Heart left ventricle (tissue), 16 donors: Measurements from ENCODE around the gene PDCD7. TPM values are rescaled to one million over a fixed set of nuclear protein-coding genes. Genes with fewer than 3 reads are reported as not detected.
A peak's percentile ranks its signal among the peaks of the same experiment; 100 is the strongest.

ENCODE experiments used
- ATAC-seq, 4 donors: fragments of 200-7000 bp; cut with Tn5 transposase; one replicate each; pipeline ENCODE4 v1.9.1; 2020 to 2022; ENCODE audit warnings: moderate library complexity in 4 of 4, mild to moderate bottlenecking in 3 of 4, moderate number of reproducible peaks in 1 of 4
- DNase-seq, 5 donors: peaks; one replicate each; pipeline ENCODE4 v3.0.0-alpha.2; 2020
- H3K27ac ChIP-seq, 12 donors: fragments of 200-600 bp; sonication (generic) in 4 of 12; one replicate each; pipeline versions ENCODE4 v1.5.0 to v1.8.0; 2016 to 2022; ENCODE audit warnings: mild to moderate bottlenecking in 2 of 12
- H3K27me3 ChIP-seq, 9 donors: fragments of 200-600 bp; sonication (generic) in 2 of 9; one replicate each; pipeline versions ENCODE4 v1.5.1 to v1.8.0; 2016 to 2022; ENCODE audit warnings: mild to moderate bottlenecking in 3 of 9
- H3K36me3 ChIP-seq, 9 donors: fragments of 200-600 bp; sonication (generic) in 2 of 9; one replicate each; pipeline versions ENCODE4 v1.5.0 to v1.8.0; 2018 to 2022; ENCODE audit warnings: mild to moderate bottlenecking in 2 of 9
- H3K4me1 ChIP-seq, 12 donors: fragments of 200-600 bp; sonication (generic) in 4 of 12; one replicate each; pipeline versions ENCODE4 v1.5.0 to v1.8.0; 2016 to 2022; ENCODE audit warnings: mild to moderate bottlenecking in 3 of 12
- H3K4me3 ChIP-seq, 12 donors: fragments of 200-600 bp; sonication (generic) in 4 of 12; one replicate each; pipeline versions ENCODE4 v1.5.0 to v1.8.0; 2017 to 2022; ENCODE audit warnings: mild to moderate bottlenecking in 9 of 12, moderate library complexity in 4 of 12
- H3K9me3 ChIP-seq, 12 donors: fragments of 200-600 bp; sonication (generic) in 4 of 12; one replicate each; pipeline versions ENCODE4 v1.5.0 to v1.8.0; 2016 to 2022; ENCODE audit warnings: mild to moderate bottlenecking in 1 of 12
- CTCF ChIP-seq, 12 donors: fragments of 200-600 bp; sonication (generic) in 4 of 12; IDR thresholded peaks; one replicate each; pipeline versions ENCODE4 v1.5.0 to v1.8.0; 2018 to 2022; ENCODE audit warnings: antibody characterized with exemption in 12 of 12, mild to moderate bottlenecking in 5 of 12
- POLR2A ChIP-seq, 2 donors: fragments of 450-650 bp; IDR thresholded peaks; one replicate each; pipeline ENCODE4 v1.6.1; 2017; ENCODE audit warnings: antibody characterized with exemption in 2 of 2, mild to moderate bottlenecking in 2 of 2, moderate library complexity in 2 of 2
- WGBS, 4 donors: extraction: QIAGEN DNeasy Blood & Tissue Kit in 2 of 4; methylation state at CpG; one replicate each; pipeline versions ENCODE4 v1.1.5 to v1.1.7; 2013 to 2018; 5-methylcytosine and 5-hydroxymethylcytosine counted together
- intact Hi-C, 10 donors: fragments of 100-400 bp; cut with DNase I; formaldehyde crosslinking; loops; one replicate each; pipeline versions ENCODE4 v1.11.1 to v1.14.2; 2022
- polyA plus RNA-seq, 2 donors: library from polyadenylated mRNA; stranded (reverse); fragments of 200-250 nt; gene quantifications; one replicate each; pipeline ENCODE4 v1.2.3, GENCODE V29; 2013
- total RNA-seq, 9 donors: library from RNA; depleted of rRNA in 2 of 9; stranded (reverse); fragments of >200 nt in 2 of 9; fragmentation: NEBNext Ultra II Directional in 3 of 9; extraction: Animal tissue kit (Norgen Biotek cat#: 25700) in 3 of 9; gene quantifications; one replicate each; pipeline versions ENCODE4 v1.1.0 to v1.2.4, GENCODE V29; 2016 to 2023
- donor health status: ischemic (EF 13 %, LVEDD 7.1; RV severe dilation, severe dysfunction).
- donor health status: healthy with polysubstance abuse.
- donor health status: DM: no; HTN: yes; CAD: no.
- donor health status: DM: no; HTN: no; CAD: no.
- donor health status: ischemic (EF 25% LVEDD 6.9; RV normal size, moderate dysfunction).
- donor health status: ischemic (EF 25% LVEDD 5.7; RV mildly dilated, moderate dysfunction).
- donor health status: healthy.
- donor health status: DM: yes; HTN: yes; CAD: no.
- donor health status: ischemic (EF 35%, LVEDD 5.7; RV mildly dilated, moderate dysfunction).
- donor health status: nonischemic (EF 11% LVEDD 7.7; RV severe dilation, severe dysfunction).
- donor health status: DM: yes; HTN: yes; CAD: no.
- donor health status: PGD.
- donor health status: ischemic (EF 29% LVEDD 5.4; RV normal size, mild dysfunction).
- donor health status: nonischemic (EF 23%, LVEDD 6.1; RV moderate dilation, normal function).

PDCD7 gene
- total and polyA plus RNA-seq, 11 donors = 9.5 to 21.9 (median 13.7) TPM

- TF ChIP-seq POLR2A (IDR thresholded peaks at IDR 0.05) (no peak), CTCF (IDR thresholded peaks at IDR 0.05) (peak in 8 of 12 donors; percentile 11 to 53 (median 40))
- WGBS, 4 donors = 47 to 55% (median 48%) methylated on average over 7 of the region's 7 CpGs
- ATAC-seq = no peak
- peak in 1 of 5 donors; percentile 21 for DNase-seq
- Histone ChIP-seq H3K4me1 (peaks cover 8 to 87% (median 43%) of the 10 kb centered on the region in 12 donors), H3K27me3 (peaks cover 0 to 4% (median 0%) of the 10 kb centered on the region in 9 donors), H3K9me3 (no peaks in the 10 kb centered on the region), H3K4me3 (no peak overlapping the region), H3K36me3 (no peaks in the 10 kb centered on the region), H3K27ac (peak overlapping the region in 3 of 12 donors; percentile 11 to 92 (median 34))
- intact Hi-C loops = loop anchor here in 3 of 10 donors (1.0 to 10.0 kb wide), 4 partner anchors 28 to 50 kb away; no protein-coding TSS in a partner anchor
These were observed 50.3 kb downstream of the PDCD7 start for GRCh38 chr15:65083262-65083701.

- DNase-seq = peak in 1 of 5 donors; percentile 41
- Histone ChIP-seq H3K4me1 (peaks cover 8 to 87% (median 44%) of the 10 kb centered on the region in 12 donors), H3K27ac (peak overlapping the region in 9 of 12 donors; percentile 9 to 92 (median 62)), H3K4me3 (no peak overlapping the region), H3K36me3 (no peaks in the 10 kb centered on the region), H3K9me3 (no peaks in the 10 kb centered on the region), H3K27me3 (peaks cover 0 to 12% (median 0%) of the 10 kb centered on the region in 9 donors)
- ATAC-seq = peak in 1 of 4 donors; percentile 21
- no peak for TF ChIP-seq POLR2A (IDR thresholded peaks at IDR 0.05)
- TF ChIP-seq CTCF (IDR thresholded peaks at IDR 0.05) = no peak
- intact Hi-C loops = loop anchor here in 3 of 10 donors (2.0 to 10.0 kb wide), 3 partner anchors 28 to 50 kb away; no protein-coding TSS in a partner anchor
- WGBS, 4 donors = 23 to 32% (median 30%) methylated on average over 7 of the region's 7 CpGs
These were observed 51.2 kb downstream of the PDCD7 start for GRCh38 chr15:65082303-65082953.

- Histone ChIP-seq H3K9me3 (no peaks in the 10 kb centered on the region), H3K27ac (peak overlapping the region in 9 of 12 donors; percentile 32 to 92 (median 64)), H3K27me3 (peaks cover 0 to 17% (median 0%) of the 10 kb centered on the region in 9 donors), H3K36me3 (no peaks in the 10 kb centered on the region), H3K4me1 (peaks cover 8 to 88% (median 43%) of the 10 kb centered on the region in 12 donors), H3K4me3 (no peak overlapping the region)
- DNase-seq (peak in 1 of 5 donors; percentile 18), ATAC-seq (no peak)
- intact Hi-C loops = loop anchor here in 3 of 10 donors (2.0 to 10.0 kb wide), 3 partner anchors 27 to 49 kb away; no protein-coding TSS in a partner anchor
- TF ChIP-seq POLR2A (IDR thresholded peaks at IDR 0.05) = no peak
- TF ChIP-seq CTCF (IDR thresholded peaks at IDR 0.05) = no peak
- 73 to 80% (median 74%) methylated on average over 5 of the region's 5 CpGs for WGBS, 4 donors
These were observed 51.9 kb downstream of the PDCD7 start for GRCh38 chr15:65081758-65082157.

- H3K4me1 ChIP-seq = peaks cover 8 to 88% (median 44%) of the 10 kb centered on the region in 12 donors
These were observed 52.3 kb downstream of the PDCD7 start for GRCh38 chr15:65081270-65081669.

More at GRCh38 chr15:65081270-65081669, 52.3 kb downstream of the PDCD7 start:
- ATAC-seq = peak; percentile 39 to 68 (median 55)
- H3K36me3 ChIP-seq = no peaks in the 10 kb centered on the region
- H3K27ac ChIP-seq = peak overlapping the region in 9 of 12 donors; percentile 32 to 92 (median 64)
- no peaks in the 10 kb centered on the region for H3K9me3 ChIP-seq
- DNase-seq = peak in 2 of 5 donors; percentile 32 to 52
- intact Hi-C loops = loop anchor here in 2 of 10 donors (10.0 kb wide), 1 partner anchor 46 kb away; no protein-coding TSS in a partner anchor
- H3K4me3 ChIP-seq = no peak overlapping the region
- TF ChIP-seq POLR2A (IDR thresholded peaks at IDR 0.05) = no peak
- no peak for TF ChIP-seq CTCF (IDR thresholded peaks at IDR 0.05)
- WGBS, 4 donors = 35 to 52% (median 47%) methylated on average over 6 of the region's 6 CpGs
- peaks cover 0 to 20% (median 0%) of the 10 kb centered on the region in 9 donors for H3K27me3 ChIP-seq
